Ovary (tissue), 3 donors: ENCODE results near the gene MGME1.

Source experiments
- EP300 ChIP-seq: sonication (generic); formaldehyde crosslinking; IDR thresholded peaks from one replicate; pipeline ENCODE4 v1.6.1; 2017; ENCODE audit warnings: antibody characterized with exemption
- POLR2A ChIP-seq: fragments of 450-650 bp; IDR thresholded peaks from one replicate; pipeline ENCODE4 v1.6.1; 2017; ENCODE audit warnings: antibody characterized with exemption, mild to moderate bottlenecking, moderate library complexity
- TF ChIP-seq, protein P1 (sequence below), 3 donors: fragments of 450-650 bp in 2 of 3; fragments of 200-600 bp in 1 of 3; IDR thresholded peaks; one replicate each; pipeline versions ENCODE4 v1.5.1 to v1.8.0; 2016 to 2022; ENCODE audit warnings: antibody characterized with exemption in 3 of 3, mild to moderate bottlenecking in 1 of 3
- donor health status: DM: no; HTN: no; CAD: no.

DNA sequence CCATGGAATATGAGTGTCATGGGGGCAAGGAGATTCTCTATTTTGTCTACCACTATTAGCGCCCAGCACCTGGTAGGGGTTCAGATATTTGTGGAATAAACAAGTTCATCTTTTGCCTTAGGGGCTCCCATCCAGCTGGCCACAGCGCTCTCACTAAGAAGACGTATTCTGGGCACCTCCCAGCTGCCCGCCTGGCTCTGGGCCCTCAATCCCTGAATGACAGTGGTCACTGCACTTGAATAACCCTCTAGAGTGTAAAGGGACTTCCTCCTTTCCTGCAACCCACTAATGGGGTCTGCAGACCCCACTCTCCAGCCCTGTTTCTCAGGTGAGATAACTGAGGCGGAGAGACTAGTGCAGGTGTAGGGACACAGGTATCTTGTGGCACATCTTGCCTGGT is 36.4 kb upstream of the MGME1 start:
- TF ChIP-seq, protein P1, sequence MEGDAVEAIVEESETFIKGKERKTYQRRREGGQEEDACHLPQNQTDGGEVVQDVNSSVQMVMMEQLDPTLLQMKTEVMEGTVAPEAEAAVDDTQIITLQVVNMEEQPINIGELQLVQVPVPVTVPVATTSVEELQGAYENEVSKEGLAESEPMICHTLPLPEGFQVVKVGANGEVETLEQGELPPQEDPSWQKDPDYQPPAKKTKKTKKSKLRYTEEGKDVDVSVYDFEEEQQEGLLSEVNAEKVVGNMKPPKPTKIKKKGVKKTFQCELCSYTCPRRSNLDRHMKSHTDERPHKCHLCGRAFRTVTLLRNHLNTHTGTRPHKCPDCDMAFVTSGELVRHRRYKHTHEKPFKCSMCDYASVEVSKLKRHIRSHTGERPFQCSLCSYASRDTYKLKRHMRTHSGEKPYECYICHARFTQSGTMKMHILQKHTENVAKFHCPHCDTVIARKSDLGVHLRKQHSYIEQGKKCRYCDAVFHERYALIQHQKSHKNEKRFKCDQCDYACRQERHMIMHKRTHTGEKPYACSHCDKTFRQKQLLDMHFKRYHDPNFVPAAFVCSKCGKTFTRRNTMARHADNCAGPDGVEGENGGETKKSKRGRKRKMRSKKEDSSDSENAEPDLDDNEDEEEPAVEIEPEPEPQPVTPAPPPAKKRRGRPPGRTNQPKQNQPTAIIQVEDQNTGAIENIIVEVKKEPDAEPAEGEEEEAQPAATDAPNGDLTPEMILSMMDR (IDR thresholded peaks at IDR 0.05) = no peak
- no peak for TF ChIP-seq EP300
- TF ChIP-seq POLR2A = no peak
